IPS-NIHi7 (cell line): Measurements from ENCODE around the gene SPRR2D.
"Not testable (repeated sequence)": the region's sequence is repeated elsewhere in the genome, so short reads cannot be mapped to it uniquely, and the experiment has no call there.

Experiments used
- DNase-seq: peaks from one replicate; pipeline ENCODE4 v3.0.0; 2012; ENCODE audit warnings: mixed read lengths; ENCODE audit errors: extremely low spot score

SPRR2D gene

GRCh38 chr1:153040950-153041631 lies at the start of gene SPRR2D:
TSS of gene SPRR2D (minus strand) at chr1:153041120. CDS start at chr1:153040346, 774 bp downstream.
- DNase-seq: no peak

- no peak for DNase-seq
These were observed 46.7 kb upstream of the SPRR2D start for GRCh38 chr1:153087652-153088051.

GRCh38 chr1:153081736-153082135 lies 40.8 kb upstream of the SPRR2D start:
- DNase-seq: no peak

GRCh38 chr1:153072806-153073726 lies 32.1 kb upstream of the SPRR2D start:
- no peak for DNase-seq

- no peak for DNase-seq
These were observed 30.6 kb upstream of the SPRR2D start, which contains the start of gene SPRR2B for GRCh38 chr1:153071511-153071910. TSS of gene SPRR2B (minus strand) at chr1:153071611. CDS start at chr1:153070839, 772 bp downstream.

GRCh38 chr1:153070243-153070642 lies 29.3 kb upstream of the SPRR2D start:
- no peak for DNase-seq

- peak; percentile 8 for DNase-seq
These were observed 18.2 kb upstream of the SPRR2D start for GRCh38 chr1:153058826-153059784.

- no peak for DNase-seq
These were observed 17.2 kb upstream of the SPRR2D start for GRCh38 chr1:153058154-153058553.

GRCh38 chr1:153057375-153057774 lies 16.5 kb upstream of the SPRR2D start, which contains the start of gene SPRR2A:
TSS of gene SPRR2A (minus strand) at chr1:153057512. CDS start at chr1:153056735, 777 bp downstream.
- no peak for DNase-seq

GRCh38 chr1:153056111-153056510 lies 15.2 kb upstream of the SPRR2D start:
- not testable (repeated sequence) for DNase-seq

- DNase-seq: no peak
These were observed 8.3 kb upstream of the SPRR2D start for GRCh38 chr1:153049211-153049610.

GRCh38 chr1:153035211-153035610 lies 5.7 kb downstream of the SPRR2D start:
- no peak for DNase-seq

GRCh38 chr1:153032677-153033308 lies 8.1 kb downstream of the SPRR2D start:
- peak; percentile 56 for DNase-seq

- DNase-seq: no peak
These were observed 8.8 kb downstream of the SPRR2D start for GRCh38 chr1:153032073-153032472.

GRCh38 chr1:153030895-153031294 lies 10.0 kb downstream of the SPRR2D start, which contains the start of gene SPRR1B:
TSS of gene SPRR1B (plus strand) at chr1:153031203. CDS start at chr1:153032346, 1,143 bp downstream.
- DNase-seq: no peak

GRCh38 chr1:153028766-153029165 lies 12.2 kb downstream of the SPRR2D start:
- DNase-seq: no peak

GRCh38 chr1:153025797-153026196 lies 15.1 kb downstream of the SPRR2D start:
- DNase-seq: no peak

GRCh38 chr1:153024413-153024812 lies 16.5 kb downstream of the SPRR2D start:
- DNase-seq: no peak

- no peak for DNase-seq
These were observed 17.8 kb downstream of the SPRR2D start for GRCh38 chr1:153023109-153023508.

GRCh38 chr1:153022340-153022739 lies 18.6 kb downstream of the SPRR2D start:
- not testable (repeated sequence) for DNase-seq

GRCh38 chr1:153021829-153022228 lies 19.1 kb downstream of the SPRR2D start:
- not testable (repeated sequence) for DNase-seq
